Cerebellar nuclear complex (tissue), 1 donor: ENCODE results near the gene SSX2IP.
"Not testable (repeated sequence)": the region's sequence is repeated elsewhere in the genome, so short reads cannot be mapped to it uniquely, and the experiment has no call there.

ENCODE experiments used
- DNase-seq, 2 experiments: peaks; one replicate each; lab custom pipeline; 2025; lab: John Stamatoyannopoulos, UW

The SSX2IP gene

DNA sequence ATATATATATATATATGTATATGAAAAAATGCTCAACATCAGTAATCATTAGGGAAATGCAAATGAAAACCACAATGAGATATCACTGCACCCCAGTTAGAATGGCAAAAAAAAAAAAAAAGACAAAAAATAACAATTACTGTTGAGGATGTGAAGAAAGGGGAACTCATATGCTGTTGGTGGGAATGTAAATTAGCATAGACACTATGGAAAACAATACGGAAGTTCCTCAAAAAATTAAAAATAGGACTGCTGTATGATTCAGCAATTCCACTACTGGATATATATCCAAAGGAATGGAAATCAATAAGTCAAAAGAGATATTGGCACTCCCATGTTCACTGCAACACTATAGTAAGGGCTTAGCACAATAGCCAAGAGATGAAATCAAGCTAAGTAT is 74.5 kb downstream of the SSX2IP start:
- no peak for DNase-seq

DNA sequence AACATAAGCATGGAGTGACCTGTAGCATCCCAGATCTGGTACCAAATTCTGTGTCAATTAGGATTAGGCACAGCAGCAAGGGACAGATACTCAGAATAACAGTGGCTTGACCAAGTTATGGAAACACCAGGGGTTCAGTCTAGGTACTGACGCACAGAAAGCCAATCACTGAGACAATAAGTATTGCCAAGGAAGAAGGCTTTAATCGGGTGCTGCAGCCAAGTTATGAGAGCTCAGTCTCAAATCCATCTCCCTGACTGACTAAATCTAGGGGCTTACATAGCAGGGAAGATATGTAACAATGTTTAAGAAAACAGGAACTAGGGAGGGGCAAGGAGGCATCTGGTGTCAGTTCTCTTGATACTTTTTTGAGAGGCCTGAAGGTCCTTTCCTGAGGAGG is 76.4 kb downstream of the SSX2IP start:
- DNase-seq: no peak

DNA sequence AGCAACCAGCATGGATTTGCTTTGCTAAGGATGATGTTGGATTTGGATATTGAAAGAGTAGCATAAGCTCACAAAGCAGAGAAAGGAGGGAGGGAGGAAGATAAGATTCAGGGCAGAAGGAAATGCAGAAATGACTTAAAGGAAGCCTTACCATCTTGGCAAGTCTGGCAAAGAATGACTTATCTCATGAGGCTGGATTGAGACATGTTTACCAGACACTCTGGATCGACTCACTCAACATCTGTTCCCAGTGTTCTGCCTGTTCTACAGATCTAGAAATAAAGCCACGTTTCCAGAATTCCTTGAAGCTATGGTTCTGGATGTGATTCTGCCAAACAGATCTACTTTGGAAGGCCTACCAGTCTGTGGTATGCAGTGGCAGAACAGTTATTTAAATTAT is 77.2 kb downstream of the SSX2IP start:
- DNase-seq: no peak

DNA sequence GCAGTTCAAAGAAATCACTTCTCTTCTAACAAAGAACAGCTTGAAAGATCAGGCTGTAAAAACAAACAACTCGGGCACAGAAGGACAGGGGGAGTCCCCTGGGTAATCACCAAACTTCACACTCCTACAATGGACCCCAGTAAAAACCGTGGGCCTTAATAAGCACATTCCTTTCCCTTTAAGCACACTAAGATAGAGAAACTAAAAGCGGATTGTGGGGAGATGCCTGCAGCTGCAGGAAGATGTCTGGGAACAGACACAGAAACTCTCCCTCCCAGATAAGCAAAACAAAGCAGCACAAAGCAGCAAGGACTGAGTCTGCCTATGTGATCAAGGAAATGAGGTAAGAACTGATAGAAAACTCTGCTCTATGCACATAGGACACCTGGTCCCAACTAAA is 78.5 kb downstream of the SSX2IP start:
- DNase-seq: no peak

DNA sequence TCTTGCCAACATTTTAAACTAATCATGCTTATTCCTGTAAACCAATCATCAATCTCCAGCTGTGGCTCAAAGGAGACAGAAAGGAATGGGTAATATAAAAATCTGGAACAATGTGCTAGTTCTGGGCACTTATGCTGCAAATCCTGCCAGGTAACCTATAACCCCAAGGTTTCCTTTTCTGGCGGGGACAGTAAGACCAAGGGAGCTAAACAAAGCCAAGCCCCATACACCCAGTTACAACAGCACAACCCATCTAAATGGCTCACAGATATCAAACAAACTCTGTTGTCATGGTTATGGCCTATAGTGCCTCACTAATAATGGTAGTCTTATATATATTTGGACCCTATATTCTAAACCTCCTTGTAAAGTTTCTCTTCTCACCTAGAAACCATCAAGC is 79.2 kb downstream of the SSX2IP start:
- DNase-seq: no peak

DNA sequence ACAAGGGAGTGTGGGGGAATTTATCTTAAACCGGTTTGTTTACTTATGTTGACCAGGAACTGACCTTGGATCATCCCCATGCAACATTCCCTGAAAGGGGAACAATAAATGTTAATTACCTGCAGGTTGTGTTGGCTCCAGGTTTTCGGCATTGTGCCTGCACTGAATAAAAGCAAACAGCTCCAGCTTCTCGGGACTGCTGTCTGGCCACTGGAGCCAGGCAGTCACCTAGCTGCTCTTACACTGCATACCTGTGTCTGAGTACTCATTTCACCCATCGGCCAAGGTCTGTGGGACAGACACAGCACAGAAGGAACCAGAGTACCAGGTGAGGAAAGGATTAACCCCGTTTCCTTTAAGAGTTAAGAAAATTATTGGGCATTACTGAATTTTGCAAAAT is 83.3 kb downstream of the SSX2IP start:
- no peak for DNase-seq

DNA sequence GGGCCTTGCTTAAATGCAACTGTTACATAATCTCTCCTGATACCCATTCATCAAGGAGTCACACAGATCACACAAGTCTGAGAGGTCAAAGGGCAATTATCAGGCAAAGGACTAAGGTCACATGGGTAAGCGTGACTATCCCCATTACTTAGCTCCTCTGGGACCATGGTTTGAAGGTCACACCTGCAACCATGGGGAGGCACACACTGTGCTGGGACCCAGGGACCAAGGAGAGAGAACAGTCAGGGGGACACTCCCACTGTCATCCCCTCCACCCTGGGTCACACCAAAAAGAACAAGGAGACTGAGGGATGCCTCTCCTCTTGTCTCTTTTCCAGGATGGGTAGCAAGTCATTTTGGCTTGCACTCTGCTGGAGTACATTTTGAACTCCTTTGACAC is 85.1 kb downstream of the SSX2IP start:
- DNase-seq: no peak

DNA sequence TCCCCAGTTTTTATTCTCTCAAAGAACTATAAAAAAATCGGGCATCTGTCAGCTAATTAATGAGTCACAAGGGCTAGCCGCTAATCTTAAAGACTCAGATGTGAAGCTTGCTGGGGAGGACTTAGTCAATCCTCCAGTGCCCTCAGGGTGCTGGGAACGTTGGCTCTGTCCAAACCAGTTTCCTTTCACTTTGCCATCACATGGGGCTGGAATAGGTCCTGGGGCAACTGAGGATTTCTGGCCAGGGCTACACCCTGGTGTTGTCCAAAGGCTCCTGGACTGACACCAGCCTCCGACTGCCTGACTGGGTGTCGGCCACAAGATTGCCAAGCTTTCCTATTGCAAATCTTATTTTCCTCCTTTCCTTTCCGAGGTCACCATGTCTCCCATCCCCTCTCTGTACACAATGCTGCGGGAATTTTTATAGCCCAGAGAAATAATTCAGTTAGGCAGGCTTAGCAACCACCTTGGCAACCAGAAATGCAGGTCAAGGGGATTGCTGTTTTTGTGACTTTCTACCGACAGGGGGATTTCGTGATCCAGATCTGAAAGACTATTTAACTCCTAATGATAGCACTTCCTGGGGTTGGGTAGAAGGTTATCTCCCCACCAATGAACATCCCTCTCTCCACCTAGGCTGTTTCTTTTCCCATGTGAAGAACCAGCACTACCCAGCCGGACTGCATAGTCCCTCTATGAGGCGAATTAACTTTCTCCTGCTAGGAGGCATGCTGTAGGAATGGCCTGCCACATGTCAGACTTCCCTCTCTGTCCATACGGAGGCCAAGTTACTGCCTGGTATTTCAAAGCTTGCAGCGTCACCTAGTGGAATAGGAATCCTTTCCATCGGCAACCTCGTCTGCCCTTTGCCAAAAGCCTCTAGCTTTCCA is 86.1 kb downstream of the SSX2IP start:
- no peak for DNase-seq

DNA sequence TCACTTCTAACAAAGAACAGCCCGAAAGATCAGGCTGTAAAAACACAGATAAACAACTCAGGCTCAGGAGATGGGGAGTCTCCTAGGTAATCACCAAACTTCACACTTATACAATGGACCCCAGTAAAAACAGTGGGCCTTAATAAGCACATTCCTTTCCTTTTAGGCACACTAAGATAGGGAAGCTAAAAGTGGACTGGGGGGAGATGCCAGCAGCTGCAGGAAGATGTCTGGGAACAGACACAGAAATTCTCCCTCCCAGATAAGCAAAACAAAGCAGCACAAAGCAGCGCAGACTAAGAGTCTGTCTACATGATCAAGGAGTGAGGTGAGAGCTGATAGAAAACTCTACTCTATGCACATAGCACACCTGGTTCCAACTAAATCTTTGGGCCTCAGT is 87.0 kb downstream of the SSX2IP start:
- no peak for DNase-seq

DNA sequence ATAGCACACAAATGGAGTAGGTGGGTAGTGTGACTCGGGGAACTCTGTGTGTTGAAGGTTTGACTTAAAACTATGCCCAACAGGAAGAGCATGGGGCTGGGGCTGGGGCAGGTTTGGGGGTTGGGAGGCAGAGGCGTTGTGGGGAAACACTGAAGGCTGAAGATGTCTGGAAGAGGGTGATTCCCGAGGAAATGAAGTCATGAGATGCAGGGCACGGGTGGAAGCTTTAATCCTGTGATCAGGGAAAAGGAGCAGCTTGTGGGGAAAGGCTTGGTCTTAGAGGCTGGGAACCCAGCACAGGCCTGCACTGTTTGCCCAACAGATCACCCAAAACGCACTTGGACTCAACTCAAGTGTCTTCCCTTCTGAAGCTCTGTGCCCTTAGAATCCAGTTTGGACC is 89.5 kb downstream of the SSX2IP start:
- DNase-seq: no peak

DNA sequence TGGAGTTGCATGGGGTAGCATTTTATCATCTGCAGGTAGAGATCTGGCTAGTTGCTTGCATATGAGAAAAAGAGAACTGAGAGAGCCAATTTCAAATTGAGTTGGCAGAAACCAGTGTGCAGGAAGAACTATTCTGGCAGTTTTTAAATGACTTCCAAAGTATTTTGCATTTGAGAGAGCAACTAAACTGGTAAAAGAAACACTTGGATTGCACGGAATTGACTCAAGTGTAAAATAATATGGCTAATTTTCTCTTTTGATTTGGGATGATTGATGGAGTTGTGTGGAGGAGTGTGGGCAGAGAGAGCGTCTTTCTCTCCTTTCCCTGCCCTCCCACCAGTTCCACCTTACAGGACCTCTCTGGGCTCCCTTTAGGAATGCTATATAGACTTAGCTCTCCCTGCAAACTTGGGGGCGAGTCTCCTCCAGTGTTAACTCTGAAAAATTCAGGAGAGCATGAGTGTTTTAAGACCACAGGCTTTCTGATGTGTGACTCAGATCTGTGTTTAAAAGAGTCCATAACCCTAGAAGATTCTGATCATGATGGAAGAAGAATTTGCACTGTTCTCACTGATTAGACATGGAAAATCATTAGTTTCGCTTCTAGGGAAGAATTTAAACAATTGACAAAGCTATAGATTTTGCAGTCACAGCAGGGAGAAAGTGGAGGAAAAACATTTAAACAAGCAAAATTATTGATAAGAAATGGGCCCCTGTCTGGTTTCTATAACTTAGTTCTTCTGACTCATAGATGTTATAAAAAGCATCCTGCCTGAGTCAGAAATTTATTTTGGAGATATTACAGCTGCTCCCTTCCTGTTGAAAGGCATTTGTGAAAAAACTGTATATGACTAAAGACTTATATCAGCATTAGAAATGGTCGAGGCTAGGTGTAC is 91.2 kb downstream of the SSX2IP start:
- DNase-seq: no peak

DNA sequence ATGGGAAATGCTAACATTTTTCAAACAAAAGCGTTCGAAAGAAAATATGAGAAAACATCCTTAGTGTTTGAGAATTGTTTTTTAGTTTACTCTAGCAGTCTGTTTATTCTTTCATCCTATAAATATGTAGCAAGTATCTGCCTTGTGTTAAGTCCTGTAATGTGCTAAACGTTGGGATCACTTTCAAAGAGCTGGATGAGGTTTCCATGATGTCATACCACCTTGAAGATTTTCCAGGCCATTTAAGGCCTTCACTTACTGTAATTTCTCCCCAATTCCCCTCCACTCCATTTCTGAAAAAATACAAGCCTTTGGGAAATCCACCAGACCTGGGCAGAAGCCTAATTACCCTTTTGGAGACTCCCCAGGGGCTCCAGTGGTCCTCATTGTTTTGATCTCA is 91.8 kb downstream of the SSX2IP start:
- no peak for DNase-seq

DNA sequence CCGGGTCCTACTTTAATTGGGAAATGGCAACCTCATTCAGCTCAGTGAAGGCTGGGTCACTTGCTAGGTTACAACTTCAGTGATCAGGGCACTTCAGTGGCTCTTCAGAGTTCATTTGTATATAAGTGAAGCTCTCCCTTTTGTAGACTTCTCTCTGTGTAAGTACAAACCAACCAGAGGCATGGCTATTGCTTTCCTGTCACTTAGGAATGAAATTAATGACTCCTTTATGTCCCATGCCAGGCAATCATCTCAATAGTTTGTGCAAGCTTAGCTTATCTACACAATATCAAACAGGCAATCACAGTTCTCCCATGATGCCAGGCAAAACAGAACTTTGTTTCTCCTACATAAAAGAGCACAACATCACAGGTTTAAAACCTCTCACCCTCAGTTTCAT is 93.2 kb downstream of the SSX2IP start:
- DNase-seq: no peak

DNA sequence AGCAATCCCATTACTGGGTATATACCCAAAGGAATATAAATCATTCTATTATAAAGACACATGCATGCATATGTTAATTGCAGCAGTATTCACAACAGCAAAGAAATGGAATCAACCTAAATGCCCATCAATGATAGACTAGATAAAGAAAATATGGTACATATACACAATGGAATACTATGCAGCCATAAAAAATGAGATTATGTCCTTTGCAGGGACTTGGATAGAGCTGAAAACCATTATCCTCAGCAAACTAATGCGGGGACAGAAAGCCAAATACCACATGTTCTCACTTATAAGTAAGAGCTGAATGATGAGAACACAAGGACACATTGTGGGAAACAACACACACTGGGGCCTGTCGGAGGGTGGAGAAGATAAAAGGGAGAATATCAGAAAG is 95.3 kb downstream of the SSX2IP start:
- DNase-seq: not testable (repeated sequence)
